A673 (cell line): Measurements from ENCODE around the gene WDSUB1.

Source experiments
- CTCF ChIP-seq: fragments of 300-800, 200-600 bp; sonication (generic); conservative IDR thresholded peaks from 2 replicates; pipeline ENCODE4 v1.5.1; 2017; ENCODE audit warnings: low read depth, mild to moderate bottlenecking, antibody characterized with exemption, low read length, moderate library complexity, mixed read lengths
- EZH2 ChIP-seq: fragments of 200-600 bp; sonication (generic); IDR thresholded peaks from 2 replicates; pipeline ENCODE4 v1.6.1; 2017; ENCODE audit warnings: borderline replicate concordance, low read depth, mild to moderate bottlenecking, mixed read lengths, antibody characterized with exemption, low read length; ENCODE audit not compliant: poor library complexity, severe bottlenecking

- no peak for TF ChIP-seq CTCF
- TF ChIP-seq EZH2, result no peak
Observed at GRCh38 chr2:159262226-159262625, 24.3 kb downstream of the WDSUB1 start.
